Transverse colon (tissue), 4 donors: ENCODE results near the gene GADD45G. TPM values are rescaled to one million over a fixed set of nuclear protein-coding genes. Genes with fewer than 3 reads are reported as not detected.

Experiments
- DNase-seq: peaks from one replicate; pipeline ENCODE4 v3.0.0-alpha.2; 2019
- H3K27ac ChIP-seq, 4 donors: fragments of 200-600 bp; sonication (generic); 2 replicates each; pipeline ENCODE4 v1.5.1; 2016 to 2018; ENCODE audit warnings: inconsistent platforms in 4 of 4
- H3K27me3 ChIP-seq: fragments of 200-600 bp; sonication (generic); 2 replicates; pipeline ENCODE4 v1.5.1; 2017; ENCODE audit warnings: inconsistent platforms
- H3K36me3 ChIP-seq, 4 donors: fragments of 200-600 bp; sonication (generic); 2 replicates each; pipeline ENCODE4 v1.5.1; 2017 to 2019; ENCODE audit warnings: inconsistent platforms in 4 of 4
- H3K4me1 ChIP-seq, 4 donors: fragments of 200-600 bp; sonication (generic); 2 replicates each; pipeline ENCODE4 v1.5.1; 2017 to 2020; ENCODE audit warnings: inconsistent platforms in 4 of 4
- H3K4me3 ChIP-seq, 4 donors: fragments of 200-600 bp; sonication (generic); 1 replicate in 1 of 4; 2 replicates in 3 of 4; pipeline versions ENCODE4 v1.5.1 to v1.6.1; 2017 to 2019; ENCODE audit warnings: inconsistent platforms in 4 of 4
- H3K9me3 ChIP-seq, 2 donors: fragments of 200-600 bp; sonication (generic); 2 replicates each; pipeline ENCODE4 v1.5.1; 2017 to 2019; ENCODE audit warnings: inconsistent platforms in 2 of 2
- EP300 ChIP-seq: sonication (generic); formaldehyde crosslinking; IDR thresholded peaks from one replicate; pipeline ENCODE4 v1.6.1; 2017; ENCODE audit warnings: antibody characterized with exemption, low read depth
- POLR2A ChIP-seq: fragments of 450-650 bp; IDR thresholded peaks from one replicate; pipeline ENCODE4 v1.6.1; 2016; ENCODE audit warnings: antibody characterized with exemption, mild to moderate bottlenecking, moderate library complexity
- POLR2AphosphoS5 ChIP-seq, 3 donors: sonication (generic); formaldehyde crosslinking; IDR thresholded peaks; one replicate each; pipeline ENCODE4 v1.6.1; 2016; ENCODE audit warnings: antibody characterized with exemption in 3 of 3
- WGBS, 2 donors: methylation state at CpG; one replicate each; pipeline ENCODE4 v1.1.5; 2018; ENCODE audit warnings: low coverage in 1 of 2; 5-methylcytosine and 5-hydroxymethylcytosine counted together
- in situ Hi-C, 4 donors: fragments of 200-750 bp; cut with MboI; loops; one replicate each; pipeline versions ENCODE4 v1.15.0 to v1.15.1; 2017; ENCODE audit warnings: low sequenced_read_pairs in 3 of 4, low pct_ligation_motif_present in 1 of 4, low pct_unique_long_range_greater_than_20kb in 1 of 4
- intact Hi-C: fragments of 100-400 bp; cut with DNase I; formaldehyde crosslinking; loops from one replicate; pipeline ENCODE4 v1.15.1; 2023; ENCODE audit warnings: low total_unique reads
- total RNA-seq, 4 donors: library from RNA; depleted of rRNA; stranded (reverse); fragments of >200 nt; gene quantifications; one replicate each; pipeline ENCODE4 v1.1.0, GENCODE V29; 2016
- TF ChIP-seq, protein P1 (sequence below), 5 experiments: fragments of 200-600 bp in 3 of 5; fragments of 450-650 bp in 2 of 5; sonication (generic) in 3 of 5; IDR thresholded peaks; 1 replicate in 2 of 5; 2 replicates in 3 of 5; pipeline ENCODE4 v1.5.1; 2016 to 2017; ENCODE audit warnings: antibody characterized with exemption in 5 of 5, inconsistent platforms in 3 of 5, mild to moderate bottlenecking in 2 of 5, moderate library complexity in 1 of 5

GADD45G gene
- total RNA-seq, 4 donors from 2014 or later = 8.4 to 12.7 (median 10.3) TPM

DNA sequence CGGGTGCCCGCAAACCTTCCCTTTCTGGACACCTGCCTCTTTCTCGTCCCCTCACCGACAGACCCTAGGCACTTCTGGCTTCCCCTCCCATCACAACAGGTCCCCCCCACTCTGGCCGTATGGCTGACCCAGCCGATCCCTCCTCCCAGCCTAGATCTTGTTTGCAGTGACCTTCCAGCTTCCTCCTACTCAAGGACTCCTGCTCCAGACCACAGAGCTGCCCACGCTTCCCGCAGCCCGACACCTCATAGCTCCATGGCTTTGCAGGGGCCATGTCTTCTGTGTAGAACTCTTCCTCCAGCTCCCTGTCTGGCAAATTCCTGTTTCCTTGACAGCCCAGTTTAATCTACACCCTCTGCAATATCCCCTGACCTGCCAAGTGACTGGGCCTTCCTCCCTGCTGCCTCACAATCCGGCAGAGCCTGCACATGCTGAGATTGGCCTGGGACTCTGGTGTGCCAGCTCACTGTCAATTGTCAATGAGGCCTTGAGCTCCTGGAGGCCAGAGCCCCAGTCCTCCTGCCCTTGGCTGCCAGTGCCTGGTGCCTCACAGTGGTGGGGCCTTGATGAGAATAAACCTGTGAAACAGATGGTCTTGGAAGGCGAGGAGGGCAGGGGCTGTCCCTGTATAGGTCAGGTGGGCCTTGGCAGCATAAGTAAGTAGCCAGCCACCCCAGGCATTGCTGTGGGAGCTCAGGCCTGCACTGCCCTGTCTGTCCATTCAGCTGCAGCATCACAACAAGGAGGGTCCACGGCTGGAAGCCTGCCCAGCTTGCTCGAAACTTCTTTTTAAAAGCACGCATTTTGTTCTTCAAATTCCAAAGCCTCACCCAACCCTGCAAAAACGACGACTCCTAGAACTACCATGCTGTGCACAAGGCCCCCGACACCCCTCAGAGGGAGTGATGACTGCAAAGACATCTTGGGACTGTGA is 50.5 kb downstream of the GADD45G start:
- no peaks in the 10 kb centered on the region for H3K9me3 ChIP-seq
- no peak overlapping the region for H3K27ac ChIP-seq
- no peak overlapping the region for H3K4me3 ChIP-seq
- WGBS, 2 donors = 85 to 100% methylated on average over 1 to 16 of the region's 17 CpGs
- intact Hi-C loops = no loop called here
- no peaks in the 10 kb centered on the region for H3K36me3 ChIP-seq
- no peak for DNase-seq
- in situ Hi-C loops = no loop called here
- peaks cover 5 to 19% (median 9%) of the 10 kb centered on the region in 4 donors for H3K4me1 ChIP-seq
- H3K27me3 ChIP-seq = no peaks in the 10 kb centered on the region
- no peak for TF ChIP-seq POLR2AphosphoS5 (IDR thresholded peaks at IDR 0.05)
- TF ChIP-seq POLR2A = no peak
- no peak for TF ChIP-seq EP300
- TF ChIP-seq, protein P1, sequence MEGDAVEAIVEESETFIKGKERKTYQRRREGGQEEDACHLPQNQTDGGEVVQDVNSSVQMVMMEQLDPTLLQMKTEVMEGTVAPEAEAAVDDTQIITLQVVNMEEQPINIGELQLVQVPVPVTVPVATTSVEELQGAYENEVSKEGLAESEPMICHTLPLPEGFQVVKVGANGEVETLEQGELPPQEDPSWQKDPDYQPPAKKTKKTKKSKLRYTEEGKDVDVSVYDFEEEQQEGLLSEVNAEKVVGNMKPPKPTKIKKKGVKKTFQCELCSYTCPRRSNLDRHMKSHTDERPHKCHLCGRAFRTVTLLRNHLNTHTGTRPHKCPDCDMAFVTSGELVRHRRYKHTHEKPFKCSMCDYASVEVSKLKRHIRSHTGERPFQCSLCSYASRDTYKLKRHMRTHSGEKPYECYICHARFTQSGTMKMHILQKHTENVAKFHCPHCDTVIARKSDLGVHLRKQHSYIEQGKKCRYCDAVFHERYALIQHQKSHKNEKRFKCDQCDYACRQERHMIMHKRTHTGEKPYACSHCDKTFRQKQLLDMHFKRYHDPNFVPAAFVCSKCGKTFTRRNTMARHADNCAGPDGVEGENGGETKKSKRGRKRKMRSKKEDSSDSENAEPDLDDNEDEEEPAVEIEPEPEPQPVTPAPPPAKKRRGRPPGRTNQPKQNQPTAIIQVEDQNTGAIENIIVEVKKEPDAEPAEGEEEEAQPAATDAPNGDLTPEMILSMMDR (IDR thresholded peaks at IDR 0.05) = no peak

Other genes with a start within 250 kb of the GADD45G start
- gene SEMA4D, start 106.9 kb upstream of the GADD45G start, total RNA-seq = 10 to 100 TPM in 3 of 4 donors, 1 to 10 TPM in 1; 8.7 to 29.1 (median 14.5) TPM